ENCODE data around the gene METTL14. TPM values are rescaled to one million over a fixed set of nuclear protein-coding genes. Genes with fewer than 3 reads are reported as not detected.

METTL14 gene
- total RNA-seq, 1 experiment from 2014 or later = 53.8 TPM

DNA sequence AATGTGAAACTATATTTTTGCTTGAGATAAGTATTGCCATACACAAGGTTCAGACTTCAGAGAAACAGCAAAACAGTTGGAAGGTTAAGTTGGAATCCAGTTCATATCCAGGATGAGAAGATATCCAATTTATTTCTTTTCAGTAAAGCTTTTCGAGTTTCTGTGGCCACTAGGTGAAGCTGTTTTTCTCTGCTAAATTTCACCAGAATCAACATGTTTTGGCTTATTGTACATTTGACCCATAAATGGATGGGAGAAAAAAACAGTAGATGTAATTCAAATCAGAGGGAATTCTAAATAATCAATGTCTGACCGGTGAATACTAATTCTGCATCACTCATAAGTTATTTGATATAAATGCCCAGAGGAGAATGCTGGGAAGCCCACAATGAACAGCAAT lies 9.1 kb upstream of the METTL14 start:
- CTCF ChIA-PET = interaction anchor here (1.9 kb wide), 1 partner anchor 9 kb away, joined by 7 read pairs; the partner anchor contains the start of gene METTL14

More for the DNA sequence above, 9.1 kb upstream of the METTL14 start:
- DNase-seq (ENCODE audit: low read depth, low spot score) = no peak
- Histone ChIP-seq H3K4me1 (ENCODE audit: control insufficient read depth in 1 of 2, insufficient read depth in 2 of 2, low read length in 2 of 2) (no peaks in the 10 kb centered on the region), H2AFZ (ENCODE audit: low read depth, low read length, poor library complexity, severe bottlenecking) (no peak overlapping the region), H3K27ac (ENCODE audit: low read depth, low read length) (no peak overlapping the region), H3K4me3 (replicated peaks in 1 of 2; ENCODE audit: low read depth in 1 of 2, low read length in 2 of 2) (no peak overlapping the region), H3K9me2 (ENCODE audit: insufficient read depth) (no peaks in the 10 kb centered on the region), H3K79me2 (ENCODE audit: insufficient read depth, low read length) (no peaks in the 10 kb centered on the region), H3K9ac (ENCODE audit: low read length) (no peak overlapping the region), H3K27me3 (ENCODE audit: insufficient read depth, low read length) (no peaks in the 10 kb centered on the region), H3K9me3 (ENCODE audit: control insufficient read depth in 1 of 2, insufficient read depth in 1 of 2, low read depth in 1 of 2, low read length in 2 of 2) (no peaks in the 10 kb centered on the region), H3K36me3 (ENCODE audit: control insufficient read depth in 1 of 2, insufficient read depth in 2 of 2, low read length in 2 of 2) (no peaks in the 10 kb centered on the region), H3K4me2 (ENCODE audit: low read length) (no peak overlapping the region), H4K20me1 (ENCODE audit: insufficient read depth) (no peaks in the 10 kb centered on the region)
- BruUV-seq (replicated peaks) = no TSS peak
- TF ChIP-seq CTCF (IDR thresholded peaks at IDR 0.05 in 2 of 3, conservative IDR thresholded peaks at IDR 0.05 in 1 of 3; ENCODE audit: borderline replicate concordance in 1 of 3, insufficient read depth in 1 of 3, low read depth in 2 of 3, low read length in 2 of 3) = peak; percentile 5 to 28 (median 9); a peak in 2 of 6 replicates
- TF ChIP-seq, protein P1, sequence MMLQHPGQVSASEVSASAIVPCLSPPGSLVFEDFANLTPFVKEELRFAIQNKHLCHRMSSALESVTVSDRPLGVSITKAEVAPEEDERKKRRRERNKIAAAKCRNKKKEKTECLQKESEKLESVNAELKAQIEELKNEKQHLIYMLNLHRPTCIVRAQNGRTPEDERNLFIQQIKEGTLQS (IDR thresholded peaks at IDR 0.05) = no peak
- no peak for TF ChIP-seq CBX3 (IDR thresholded peaks at IDR 0.05; ENCODE audit: low read depth)
- TF ChIP-seq EZH2 (IDR thresholded peaks at IDR 0.05) = no peak
- TF ChIP-seq CEBPB (IDR thresholded peaks at IDR 0.05; ENCODE audit: low read depth) = no peak
- TF ChIP-seq SP1 (IDR thresholded peaks at IDR 0.05; ENCODE audit: low read depth) = no peak
- TF ChIP-seq POLR2A (IDR thresholded peaks at IDR 0.05; ENCODE audit: borderline replicate concordance, extremely low read depth, insufficient read depth, insufficient read length) = no peak
- no peak for TF ChIP-seq ZBTB33 (IDR thresholded peaks at IDR 0.05; ENCODE audit: extremely low read depth, insufficient replicate concordance, low read length)
- peak; percentile 19; the same call in 1 of the 2 replicates for TF ChIP-seq RAD21 (IDR thresholded peaks at IDR 0.05; ENCODE audit: low read depth)
- no peak for TF ChIP-seq EZH2phosphoT487 (IDR thresholded peaks at IDR 0.05; ENCODE audit: borderline replicate concordance)
- no peak for TF ChIP-seq FOSL1 (IDR thresholded peaks at IDR 0.05; ENCODE audit: low read depth)
- no peak for TF ChIP-seq ZFX (IDR thresholded peaks at IDR 0.05)
- POLR2A ChIA-PET = interaction anchor here (1.1 kb wide), 1 partner anchor 9 kb away, joined by 3 read pairs; the partner anchor contains the start of gene METTL14
- RAD21 ChIA-PET (ENCODE audit: low non-redundant PET in 1 of 2, low total read pairs in 2 of 2, uncharacterized antibody in 2 of 2, unreplicated experiment in 2 of 2) = no interaction called here
- ATAC-seq = no peak
- intact Hi-C loops (cut with micrococcal nuclease) = no loop called here

All from HCT116 (cell line).